Caco-2 (cell line): ENCODE results near the gene ELFN1. TPM values are rescaled to one million over a fixed set of nuclear protein-coding genes. Genes with fewer than 3 reads are reported as not detected.

ENCODE experiments used
- BruUV-seq: library from RNA; stranded (reverse); fragments of 400-500 nt; replicated peaks from 2 replicates; lab custom pipeline; 2021; lab: Mats Ljungman, UMichigan
- CTCF ChIA-PET: fragments of 300-600 bp; sonication (Branson Sonifier 250); formaldehyde crosslinking; loops from one replicate; lab custom pipeline; 2022; ENCODE audit warnings: antibody characterized with exemption; lab: Charles Lee
- POLR2A ChIA-PET: fragments of 300-600 bp; sonication (Branson Sonifier 250); formaldehyde crosslinking; loops from one replicate; lab custom pipeline; 2022; ENCODE audit warnings: antibody characterized with exemption; lab: Charles Lee
- DNase-seq, 2 experiments: peaks; one replicate each; pipeline versions ENCODE4 v3.0.0 to v3.0.0-alpha.2; 2020 to 2022
- H3K27me3 ChIP-seq: replicated peaks from 2 replicates; pipeline ENCODE4 v1.6.0; 2011; ENCODE audit warnings: low read length; ENCODE audit not compliant: control insufficient read depth, insufficient read depth
- H3K36me3 ChIP-seq: 2 replicates; pipeline ENCODE4 v1.5.1; 2011; ENCODE audit warnings: low read length; ENCODE audit not compliant: control insufficient read depth, insufficient read depth
- H3K4me1 ChIP-seq: fragments of 250-450 bp; sonication (Bioruptor Pico); 2 replicates; pipeline ENCODE4 v1.5.1; 2020; ENCODE audit warnings: mild to moderate bottlenecking
- H3K4me3 ChIP-seq: 2 replicates; pipeline ENCODE4 v1.5.1; 2011; ENCODE audit warnings: low read depth, mild to moderate bottlenecking, control low read depth, low read length
- H3K9me3 ChIP-seq: fragments of 250-450 bp; sonication (Bioruptor Pico); 2 replicates; pipeline ENCODE4 v1.5.1; 2020; ENCODE audit warnings: mild to moderate bottlenecking, moderate library complexity
- H3K27ac Mint-ChIP-seq: one replicate; pipeline ENCODE4 v1.8.0; 2022; ENCODE audit warnings: mixed read lengths; ENCODE audit not compliant: unreplicated experiment
- H3K27me3 Mint-ChIP-seq: one replicate; pipeline ENCODE4 v1.8.0; 2022; ENCODE audit warnings: mixed read lengths; ENCODE audit not compliant: insufficient read depth, unreplicated experiment
- H3K36me3 Mint-ChIP-seq: one replicate; pipeline ENCODE4 v1.8.0; 2022; ENCODE audit warnings: mild to moderate bottlenecking, mixed read lengths; ENCODE audit not compliant: insufficient read depth, unreplicated experiment
- H3K4me1 Mint-ChIP-seq: one replicate; pipeline ENCODE4 v1.8.0; 2022; ENCODE audit warnings: low read depth, mixed read lengths; ENCODE audit not compliant: unreplicated experiment
- H3K4me3 Mint-ChIP-seq: one replicate; pipeline ENCODE4 v1.8.0; 2022; ENCODE audit warnings: mild to moderate bottlenecking, moderate library complexity, mixed read lengths; ENCODE audit not compliant: unreplicated experiment
- H3K9me3 Mint-ChIP-seq: one replicate; pipeline ENCODE4 v1.8.0; 2022; ENCODE audit warnings: mixed read lengths; ENCODE audit not compliant: unreplicated experiment
- CTCF ChIP-seq, 2 experiments: fragments of 200-600 bp in 1 of 2; IDR thresholded peaks; 1 replicate in 1 of 2; 2 replicates in 1 of 2; pipeline versions ENCODE4 v1.5.1 to v1.8.0; 2011 to 2022; ENCODE audit warnings: antibody characterized with exemption in 1 of 2, control low read depth in 1 of 2, inconsistent platforms in 1 of 2, low read depth in 1 of 2, low read length in 1 of 2, mild to moderate bottlenecking in 1 of 2, moderate library complexity in 1 of 2; ENCODE audit not compliant: insufficient read depth in 1 of 2, severe bottlenecking in 1 of 2, unreplicated experiment in 1 of 2
- intact Hi-C: fragments of 100-400 bp; cut with micrococcal nuclease; formaldehyde crosslinking; loops from one replicate; pipeline ENCODE4 v1.10.0; 2022; ENCODE audit not compliant: unreplicated experiment
- total RNA-seq: library from RNA; stranded (reverse); gene quantifications from 2 replicates; pipeline ENCODE4 v1.2.3, GENCODE V29; 2022

Gene ELFN1
- total RNA-seq, 1 experiment from 2014 or later: 2.3 TPM

GRCh38 chr7:1622441-1622840 is 47.6 kb upstream of the ELFN1 start:
- Mint-ChIP-seq H3K27me3 (peaks cover 4% of the 10 kb centered on the region), H3K4me3 (no peak overlapping the region), H3K4me1 (no peaks in the 10 kb centered on the region), H3K36me3 (no peaks in the 10 kb centered on the region), H3K27ac (no peak overlapping the region), H3K9me3 (peaks cover 29% of the 10 kb centered on the region)
- no TSS peak for BruUV-seq
- TF ChIP-seq CTCF (IDR thresholded peaks at IDR 0.05; ENCODE audit: insufficient read depth in 1 of 2, low read depth in 1 of 2, low read length in 1 of 2, severe bottlenecking in 1 of 2, unreplicated experiment in 1 of 2): no peak
- Histone ChIP-seq H3K4me3 (no peak overlapping the region), H3K9me3 (peaks cover 4% of the 10 kb centered on the region; the same call in 1 of the 2 replicates), H3K27me3 (no peaks in the 10 kb centered on the region), H3K4me1 (no peaks in the 10 kb centered on the region), H3K36me3 (no peaks in the 10 kb centered on the region)
- CTCF ChIA-PET: no interaction called here
- POLR2A ChIA-PET: no interaction called here
- intact Hi-C loops: no loop called here
- DNase-seq: no peak

- CTCF ChIA-PET: no interaction called here
- no peaks in the 10 kb centered on the region for H3K36me3 Mint-ChIP-seq
- H3K9me3 Mint-ChIP-seq: peaks cover 17% of the 10 kb centered on the region
- H3K4me3 Mint-ChIP-seq: no peak overlapping the region
- POLR2A ChIA-PET: no interaction called here
- H3K27ac Mint-ChIP-seq: no peak overlapping the region
- Histone ChIP-seq H3K27me3 (no peaks in the 10 kb centered on the region), H3K9me3 (0 out of 2 replicates have a peak, but pooled peaks cover 3% of the 10 kb centered on the region), H3K36me3 (no peaks in the 10 kb centered on the region), H3K4me1 (no peaks in the 10 kb centered on the region), H3K4me3 (no peak overlapping the region)
- no peaks in the 10 kb centered on the region for H3K4me1 Mint-ChIP-seq
- intact Hi-C loops: no loop called here
- no peak for TF ChIP-seq CTCF (IDR thresholded peaks at IDR 0.05; ENCODE audit: insufficient read depth in 1 of 2, low read depth in 1 of 2, low read length in 1 of 2, severe bottlenecking in 1 of 2, unreplicated experiment in 1 of 2)
- no peak for DNase-seq
- H3K27me3 Mint-ChIP-seq: peaks cover 4% of the 10 kb centered on the region
- no TSS peak for BruUV-seq
Observed at GRCh38 chr7:1623810-1624209, 46.3 kb upstream of the ELFN1 start.

GRCh38 chr7:1624999-1625927 is 44.8 kb upstream of the ELFN1 start:
- H3K36me3 ChIP-seq: no peaks in the 10 kb centered on the region
- no peak for TF ChIP-seq CTCF (IDR thresholded peaks at IDR 0.05; ENCODE audit: insufficient read depth in 1 of 2, low read depth in 1 of 2, low read length in 1 of 2, severe bottlenecking in 1 of 2, unreplicated experiment in 1 of 2)
- no peaks in the 10 kb centered on the region for H3K4me1 Mint-ChIP-seq
- peaks cover 10% of the 10 kb centered on the region for H3K9me3 Mint-ChIP-seq
- H3K4me1 ChIP-seq: no peaks in the 10 kb centered on the region
- no peaks in the 10 kb centered on the region for H3K27me3 ChIP-seq
- no peaks in the 10 kb centered on the region for H3K36me3 Mint-ChIP-seq
- POLR2A ChIA-PET: no interaction called here
- DNase-seq: no peak
- peaks cover 4% of the 10 kb centered on the region for H3K27me3 Mint-ChIP-seq
- CTCF ChIA-PET: no interaction called here
- H3K4me3 Mint-ChIP-seq: no peak overlapping the region
- intact Hi-C loops: no loop called here
- no TSS peak for BruUV-seq
- H3K27ac Mint-ChIP-seq: no peak overlapping the region
- H3K4me3 ChIP-seq: no peak overlapping the region
- H3K9me3 ChIP-seq: 0 out of 2 replicates have a peak, but pooled peaks cover 3% of the 10 kb centered on the region
